GM23248 (cell line): ENCODE results near the gene DIP2A. TPM values are rescaled to one million over a fixed set of nuclear protein-coding genes. Genes with fewer than 3 reads are reported as not detected.
A peak's percentile ranks its signal among the peaks of the same experiment; 100 is the strongest.

Experiments
- DNase-seq: peaks from one replicate; pipeline ENCODE4 v3.0.0-alpha.2; 2015
- H2AFZ ChIP-seq: fragments of 200-600 bp; sonication (generic); 2 replicates; pipeline ENCODE4 v1.6.1; 2016; ENCODE audit warnings: antibody characterized with exemption
- H3F3A ChIP-seq: fragments of 200-600 bp; sonication (generic); 2 replicates; pipeline ENCODE4 v1.6.1; 2016; ENCODE audit warnings: mild to moderate bottlenecking, antibody characterized with exemption, mixed run types; ENCODE audit not compliant: insufficient read depth
- H3K27ac ChIP-seq: fragments of 200-600 bp; sonication (generic); 2 replicates; pipeline ENCODE4 v1.5.1; 2016; ENCODE audit warnings: mild to moderate bottlenecking
- H3K27me3 ChIP-seq: fragments of 200-600 bp; sonication (generic); replicated peaks from 2 replicates; pipeline ENCODE4 v1.6.1; 2016; ENCODE audit warnings: mild to moderate bottlenecking; ENCODE audit not compliant: insufficient read depth
- H3K36me3 ChIP-seq: fragments of 200-600 bp; sonication (generic); 2 replicates; pipeline ENCODE4 v1.6.1; 2016; ENCODE audit warnings: low read depth, mild to moderate bottlenecking
- H3K4me1 ChIP-seq: fragments of 200-600 bp; sonication (generic); 2 replicates; pipeline ENCODE4 v1.6.1; 2016; ENCODE audit warnings: mild to moderate bottlenecking; ENCODE audit not compliant: insufficient read depth
- H3K4me2 ChIP-seq: fragments of 200-600 bp; sonication (generic); one replicate; pipeline ENCODE4 v1.6.1; 2016; ENCODE audit warnings: mild to moderate bottlenecking; ENCODE audit not compliant: unreplicated experiment
- H3K4me3 ChIP-seq: fragments of 200-600 bp; sonication (generic); 2 replicates; pipeline ENCODE4 v1.5.1; 2016; ENCODE audit warnings: mild to moderate bottlenecking
- H3K79me2 ChIP-seq: fragments of 200-600 bp; sonication (generic); 2 replicates; pipeline ENCODE4 v1.6.1; 2016; ENCODE audit warnings: mild to moderate bottlenecking; ENCODE audit not compliant: insufficient read depth
- H3K9ac ChIP-seq: fragments of 200-600 bp; sonication (generic); 2 replicates; pipeline ENCODE4 v1.6.1; 2016; ENCODE audit warnings: mild to moderate bottlenecking
- H3K9me2 ChIP-seq: fragments of 200-600 bp; sonication (generic); 2 replicates; pipeline ENCODE4 v1.6.1; 2016; ENCODE audit warnings: mixed run types, mild to moderate bottlenecking, moderate library complexity; ENCODE audit not compliant: insufficient read depth
- H3K9me3 ChIP-seq: fragments of 200-600 bp; sonication (generic); one replicate; pipeline ENCODE4 v1.6.1; 2017; ENCODE audit warnings: low read depth
- H4K20me1 ChIP-seq: fragments of 200-600 bp; sonication (generic); 2 replicates; pipeline ENCODE4 v1.6.0; 2016; ENCODE audit not compliant: insufficient read depth
- EZH2 ChIP-seq: fragments of 200-600 bp; sonication (generic); IDR thresholded peaks from 2 replicates; pipeline ENCODE4 v1.6.1; 2018; ENCODE audit warnings: antibody characterized with exemption, mild to moderate bottlenecking; ENCODE audit not compliant: insufficient read depth, poor library complexity, severe bottlenecking
- EZH2phosphoT487 ChIP-seq: fragments of 200-600 bp; sonication (generic); IDR thresholded peaks from 2 replicates; pipeline ENCODE4 v1.6.1; 2018; ENCODE audit warnings: antibody characterized with exemption, moderate library complexity, mild to moderate bottlenecking, low read depth; ENCODE audit not compliant: insufficient read depth
- WGBS, 2 experiments: methylation state at CpG; one replicate each; pipeline ENCODE4 v1.1.6; 2015 to 2017; ENCODE audit warnings: low lambda C conversion rate in 2 of 2, low coverage in 1 of 2; ENCODE audit errors: missing lambda C conversion rate in 2 of 2; 5-methylcytosine and 5-hydroxymethylcytosine counted together
- in situ Hi-C: fragments of 300-500 bp; cut with MboI; formaldehyde crosslinking; loops from 2 replicates; pipeline ENCODE4 v1.15.0; 2020
- polyA plus RNA-seq: library from polyadenylated mRNA; unstranded; fragments of >200 nt; fragmentation: Nextera tagmentation; extraction: Ambion mirVana; gene quantifications from 2 replicates; pipeline ENCODE4 v1.2.1, GENCODE V29; 2016
- total RNA-seq: library from RNA; depleted of rRNA; stranded (reverse); fragments of >200 nt; shearing (Covaris generic); gene quantifications from 2 replicates; pipeline ENCODE4 v1.2.3, GENCODE V29; 2014; rRNA removed

Gene DIP2A
- total RNA-seq (13.1 and 14.3 TPM in 2 replicates), polyA plus RNA-seq (9.8 and 12.5 TPM in 2 replicates)

GRCh38 chr21:46458315-46459023 lies at the start of gene DIP2A:
Gene DIP2A (plus strand): TSS chr21:46458891. CDS start chr21:46459132, 241 bp downstream.
- Histone ChIP-seq H3K36me3 (no peaks in the 10 kb centered on the region), H3K79me2 (peaks cover 76% of the 10 kb centered on the region), H3K27ac (peak within 1 kb of the TSS; percentile 85), H2AFZ (peak within 1 kb of the TSS; percentile 89), H3K27me3 (no peaks in the 10 kb centered on the region), H3K4me2 (peak within 1 kb of the TSS; percentile 96), H3K4me1 (peaks cover 34% of the 10 kb centered on the region), H3K9me3 (no peaks in the 10 kb centered on the region), H3K9ac (peak within 1 kb of the TSS; percentile 94), H3K9me2 (no peaks in the 10 kb centered on the region), H3K4me3 (peak within 1 kb of the TSS; percentile 94), H4K20me1 (0 out of 2 replicates have a peak, but pooled peaks cover 4% of the 10 kb centered on the region), H3F3A (peaks cover 25% of the 10 kb centered on the region)
- in situ Hi-C loops = no loop called here
- 1% methylated on average over 34 to 67 of the region's 91 CpGs for WGBS, 2 experiments
- no peak for TF ChIP-seq EZH2phosphoT487
- TF ChIP-seq EZH2 = no peak
- DNase-seq = peak; percentile 99

GRCh38 chr21:46409641-46410406 lies 48.9 kb upstream of the DIP2A start:
- Histone ChIP-seq H3K4me1 (no peaks in the 10 kb centered on the region), H3K9me2 (no peaks in the 10 kb centered on the region), H3K4me3 (no peak overlapping the region), H3K27me3 (no peaks in the 10 kb centered on the region), H3K9me3 (no peaks in the 10 kb centered on the region), H2AFZ (no peak overlapping the region), H3K79me2 (no peaks in the 10 kb centered on the region), H3K4me2 (no peak overlapping the region), H4K20me1 (no peaks in the 10 kb centered on the region), H3F3A (no peaks in the 10 kb centered on the region), H3K9ac (no peak overlapping the region), H3K27ac (no peak overlapping the region), H3K36me3 (0 out of 2 replicates have a peak, but pooled peaks cover 5% of the 10 kb centered on the region)
- no peak for TF ChIP-seq EZH2
- no peak for TF ChIP-seq EZH2phosphoT487
- in situ Hi-C loops = no loop called here
- WGBS, 2 experiments = 95 to 96% methylated on average over 32 of the region's 32 CpGs
- DNase-seq = no peak

- Histone ChIP-seq H3K36me3 (0 out of 2 replicates have a peak, but pooled peaks cover 5% of the 10 kb centered on the region), H3K4me1 (no peaks in the 10 kb centered on the region), H3K9me2 (no peaks in the 10 kb centered on the region), H3K4me2 (no peak overlapping the region), H2AFZ (no peak overlapping the region), H3K9ac (no peak overlapping the region), H3K79me2 (no peaks in the 10 kb centered on the region), H3F3A (no peaks in the 10 kb centered on the region), H3K27ac (no peak overlapping the region), H3K4me3 (no peak overlapping the region), H3K27me3 (no peaks in the 10 kb centered on the region), H4K20me1 (no peaks in the 10 kb centered on the region), H3K9me3 (no peaks in the 10 kb centered on the region)
- in situ Hi-C loops = no loop called here
- DNase-seq = no peak
- TF ChIP-seq EZH2 (no peak), EZH2phosphoT487 (no peak)
- WGBS, 2 experiments = 97 to 99% methylated on average over 9 of the region's 9 CpGs
Observed at GRCh38 chr21:46410516-46410915, 48.2 kb upstream of the DIP2A start.

- TF ChIP-seq EZH2 = no peak
- TF ChIP-seq EZH2phosphoT487 = no peak
- H3K27ac ChIP-seq = no peak overlapping the region
- in situ Hi-C loops = no loop called here
- no peak for DNase-seq
- H3K27me3 ChIP-seq = no peaks in the 10 kb centered on the region
- H3F3A ChIP-seq = no peaks in the 10 kb centered on the region
- H3K9me2 ChIP-seq = no peaks in the 10 kb centered on the region
- no peak overlapping the region for H3K4me2 ChIP-seq
- H3K4me1 ChIP-seq = no peaks in the 10 kb centered on the region
- no peaks in the 10 kb centered on the region for H3K9me3 ChIP-seq
- no peaks in the 10 kb centered on the region for H3K79me2 ChIP-seq
- H3K4me3 ChIP-seq = no peak overlapping the region
- H3K36me3 ChIP-seq = 0 out of 2 replicates have a peak, but pooled peaks cover 5% of the 10 kb centered on the region
- no peak overlapping the region for H3K9ac ChIP-seq
- no peaks in the 10 kb centered on the region for H4K20me1 ChIP-seq
- 96 to 97% methylated on average over 15 to 17 of the region's 17 CpGs for WGBS, 2 experiments
- H2AFZ ChIP-seq = no peak overlapping the region
Observed at GRCh38 chr21:46411236-46411635, 47.5 kb upstream of the DIP2A start.
